Cerebellar cortex (tissue), 1 donor: ENCODE measurements around the gene TOP3B.

Experiments
- DNase-seq: peaks from one replicate; pipeline ENCODE4 v3.0.0-alpha.2; 2015; ENCODE audit warnings: low spot score

Gene TOP3B

DNA sequence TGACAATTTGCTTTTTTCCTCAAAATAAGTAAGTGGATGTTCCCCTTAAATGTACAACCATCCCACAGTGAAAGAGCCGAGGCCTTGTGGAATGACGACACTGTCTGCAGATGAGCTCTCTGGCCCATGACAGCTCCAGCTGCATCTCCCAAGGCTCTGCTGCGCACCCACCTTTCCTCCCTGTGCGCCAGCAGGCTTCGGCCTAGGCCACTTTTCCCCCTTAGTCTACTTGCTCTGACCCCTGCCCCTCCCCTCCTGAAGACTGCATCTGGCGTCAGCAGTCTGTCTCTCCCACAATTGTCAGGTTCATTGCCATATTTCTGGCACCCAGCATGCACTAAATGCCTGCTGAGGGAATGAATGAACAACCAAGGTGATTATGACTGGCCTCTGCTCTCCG lies 2.0 kb downstream of the TOP3B start:
- DNase-seq, result no peak

DNA sequence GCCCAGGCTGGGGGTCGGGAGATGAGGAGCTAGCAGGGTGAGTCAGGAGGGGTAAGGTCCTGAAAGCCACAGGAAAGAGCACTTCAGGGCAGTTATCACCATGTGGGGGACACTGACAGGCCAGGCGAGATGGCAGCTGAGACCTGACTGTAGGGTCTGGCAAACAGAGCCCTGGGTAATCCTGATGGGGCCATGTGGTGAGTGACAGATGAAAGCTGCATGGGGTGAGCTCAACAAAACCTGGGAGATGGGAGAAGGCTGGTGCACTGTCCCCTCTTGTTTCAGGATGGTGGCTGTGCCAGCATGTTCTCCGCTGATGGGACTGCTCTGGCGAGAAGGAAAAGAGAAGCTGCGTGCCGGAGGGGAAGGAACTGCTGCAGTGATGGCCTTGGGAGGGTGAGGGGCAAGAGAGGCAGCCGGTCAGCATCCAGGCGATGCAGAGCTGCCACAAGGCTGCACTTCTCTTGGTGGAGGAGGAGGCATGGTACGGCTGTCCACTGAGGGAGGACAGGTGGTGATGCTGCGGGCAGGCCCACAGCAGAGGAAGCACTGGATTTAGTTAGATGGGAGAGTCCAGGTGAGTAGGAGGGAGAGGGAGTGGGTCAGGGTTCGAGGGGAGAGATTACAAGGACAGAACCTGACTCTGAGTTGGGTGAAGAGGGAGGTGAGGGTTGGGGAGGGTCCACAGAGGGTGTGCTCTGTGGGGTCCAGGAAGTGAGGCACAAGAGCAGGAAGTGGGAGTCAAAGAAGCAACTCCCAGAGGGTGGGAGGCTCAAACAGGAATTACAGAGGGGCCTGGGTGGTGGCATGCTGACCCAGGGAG lies 3.8 kb downstream of the TOP3B start:
- peak; percentile 86 for DNase-seq

GRCh38 chr22:21977814-21978213 lies 4.8 kb downstream of the TOP3B start:
- DNase-seq, result no peak

- DNase-seq, result no peak
Measured at GRCh38 chr22:21975854-21976345, 6.7 kb downstream of the TOP3B start.

- DNase-seq, result no peak
Measured at GRCh38 chr22:21975273-21975672, 7.3 kb downstream of the TOP3B start.

- no peak for DNase-seq
Measured at GRCh38 chr22:21974058-21974649, 8.4 kb downstream of the TOP3B start.

DNA sequence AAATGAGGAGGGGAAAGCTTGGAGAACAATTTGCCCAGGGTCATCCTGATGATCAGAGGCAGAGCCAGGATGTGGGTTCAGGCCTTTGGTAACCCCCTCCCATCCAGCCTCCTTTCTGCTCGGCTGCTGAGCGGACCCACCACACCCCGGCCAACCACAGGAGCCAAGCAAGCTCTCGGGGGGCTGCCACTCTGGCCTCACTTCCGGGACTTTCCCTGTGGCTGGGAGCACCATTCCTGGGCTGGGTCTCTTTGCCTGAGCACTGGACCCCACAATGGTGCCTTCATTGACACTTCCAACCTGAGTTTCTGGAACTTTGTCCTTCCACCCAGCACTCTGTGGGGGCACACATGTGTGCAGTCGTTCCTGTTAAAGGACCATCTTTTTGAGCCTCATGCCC lies 9.8 kb downstream of the TOP3B start:
- no peak for DNase-seq

GRCh38 chr22:21972293-21972779 lies 10.3 kb downstream of the TOP3B start:
- no peak for DNase-seq

DNA sequence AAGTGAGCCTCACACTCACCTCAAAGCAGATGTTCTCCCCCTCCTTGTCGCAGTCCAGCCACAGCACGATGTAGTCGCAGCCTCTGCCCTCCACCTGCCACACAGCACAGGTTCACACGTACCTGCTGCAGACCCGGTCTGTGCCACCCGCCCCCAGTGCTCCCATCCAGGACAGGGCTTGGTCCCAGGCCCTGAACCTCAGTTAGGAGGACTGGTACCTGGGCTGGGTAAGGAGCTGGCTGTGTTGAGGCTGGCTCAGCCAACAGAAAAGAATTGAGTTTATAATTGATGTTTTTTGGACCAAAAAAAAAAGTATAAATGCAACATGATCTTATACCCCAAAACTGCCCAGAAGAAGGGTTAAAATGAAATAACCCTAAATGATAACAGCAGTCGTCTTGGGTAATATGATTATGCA lies 10.7 kb downstream of the TOP3B start:
- DNase-seq, result no peak

GRCh38 chr22:21970800-21971617 lies 11.6 kb downstream of the TOP3B start:
- DNase-seq, result no peak

- no peak for DNase-seq
Measured at GRCh38 chr22:21970037-21970799, 12.4 kb downstream of the TOP3B start.

DNA sequence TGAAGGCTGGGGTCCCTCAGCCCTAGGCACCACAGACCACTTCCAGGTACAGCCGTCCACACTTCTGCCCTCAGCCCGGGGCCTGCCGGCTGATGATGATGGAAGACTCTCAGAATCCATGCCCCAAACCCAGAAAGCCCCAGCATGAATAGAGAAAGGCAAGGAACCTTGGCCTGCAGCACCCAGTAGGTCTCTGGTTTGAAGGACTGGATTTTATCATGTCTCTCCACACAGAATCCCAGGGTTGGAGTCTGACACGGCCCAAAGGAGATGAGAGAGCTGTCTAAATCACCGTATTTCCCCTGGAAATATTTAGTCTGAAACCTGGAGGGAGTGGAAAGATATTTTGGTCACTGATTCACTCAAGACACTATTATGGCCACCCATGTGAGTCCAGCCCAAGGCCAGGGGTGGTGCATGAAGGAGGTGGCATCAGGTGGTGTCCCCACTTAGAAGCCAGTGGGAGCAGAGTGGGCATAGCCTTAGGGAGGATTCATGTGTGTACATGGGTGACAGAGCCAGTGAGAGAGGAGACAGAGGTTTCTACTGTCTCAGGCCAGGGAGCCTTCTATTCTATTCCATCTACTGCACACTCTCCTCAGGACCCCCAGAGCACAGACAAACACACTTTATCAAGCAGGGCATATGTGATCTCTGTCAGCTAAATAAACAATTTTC lies 14.0 kb downstream of the TOP3B start:
- no peak for DNase-seq

DNA sequence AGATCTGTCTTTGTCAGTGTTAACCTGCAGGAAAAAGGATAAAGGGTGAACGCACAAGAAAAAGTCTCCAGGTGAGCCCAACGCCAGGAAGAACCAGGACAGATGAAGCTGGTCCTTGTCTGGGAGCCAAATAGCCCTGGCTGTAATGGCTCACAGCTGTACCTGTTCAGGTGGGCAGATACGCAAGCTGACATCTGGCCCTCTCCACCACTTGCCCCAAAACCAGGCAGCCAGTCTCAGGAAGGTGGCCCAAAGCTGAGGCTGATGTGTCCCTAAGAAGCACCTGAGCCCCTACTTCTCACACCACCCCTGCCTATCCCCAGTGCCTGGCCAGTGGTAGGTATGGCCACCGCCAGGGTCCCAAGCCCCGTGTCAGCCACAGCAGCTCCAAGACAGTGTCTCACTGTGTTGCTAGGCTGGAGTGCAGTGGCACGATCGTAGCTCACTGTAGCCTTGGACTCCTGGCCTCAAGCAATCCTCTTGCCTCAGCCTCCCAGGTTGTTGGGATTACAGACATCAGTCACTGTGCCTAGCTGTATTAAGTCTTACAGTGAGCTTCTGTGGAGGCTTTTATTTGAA lies 14.8 kb downstream of the TOP3B start:
- DNase-seq, result no peak

DNA sequence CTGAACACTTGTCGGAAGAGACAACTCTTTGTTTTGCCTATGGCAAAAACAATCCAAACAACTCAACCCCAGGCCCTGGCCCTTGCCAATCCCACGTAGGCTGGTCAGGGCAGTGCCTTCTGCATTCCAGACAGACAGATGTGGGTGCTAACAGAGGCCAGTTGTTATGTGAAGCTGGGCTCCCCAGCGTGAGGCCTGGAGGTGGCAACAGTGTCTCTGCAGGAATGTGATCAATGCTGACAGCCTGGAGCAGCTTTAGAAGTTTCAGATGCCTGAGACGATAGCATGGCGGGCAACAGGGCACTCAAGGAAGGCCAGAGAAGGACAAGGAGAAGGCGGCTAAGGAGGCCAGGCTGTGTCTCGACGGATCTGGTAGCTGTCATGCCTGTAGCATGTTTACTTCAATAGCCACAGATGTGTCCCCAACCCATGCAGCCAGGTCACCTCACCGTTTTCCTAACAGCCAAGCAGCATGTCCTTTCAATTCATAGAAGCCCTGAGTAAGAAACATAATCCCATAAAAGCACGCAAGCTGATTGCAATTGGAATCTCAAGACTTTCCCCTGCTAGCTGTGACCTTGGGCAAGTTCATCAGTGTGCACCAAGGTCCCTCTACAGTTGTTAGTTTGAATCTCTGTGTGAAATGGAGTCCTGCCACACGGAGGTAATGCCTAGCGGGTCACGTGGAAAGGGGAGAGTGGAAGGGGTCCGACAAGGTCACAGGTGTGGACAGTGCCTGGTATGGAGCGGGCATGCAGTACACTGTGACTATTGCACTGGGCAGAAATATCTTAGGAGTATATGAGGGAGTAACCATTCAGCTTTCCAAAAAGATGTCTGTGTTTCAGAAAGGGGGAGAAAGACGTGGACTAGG lies 15.7 kb downstream of the TOP3B start:
- no peak for DNase-seq

DNA sequence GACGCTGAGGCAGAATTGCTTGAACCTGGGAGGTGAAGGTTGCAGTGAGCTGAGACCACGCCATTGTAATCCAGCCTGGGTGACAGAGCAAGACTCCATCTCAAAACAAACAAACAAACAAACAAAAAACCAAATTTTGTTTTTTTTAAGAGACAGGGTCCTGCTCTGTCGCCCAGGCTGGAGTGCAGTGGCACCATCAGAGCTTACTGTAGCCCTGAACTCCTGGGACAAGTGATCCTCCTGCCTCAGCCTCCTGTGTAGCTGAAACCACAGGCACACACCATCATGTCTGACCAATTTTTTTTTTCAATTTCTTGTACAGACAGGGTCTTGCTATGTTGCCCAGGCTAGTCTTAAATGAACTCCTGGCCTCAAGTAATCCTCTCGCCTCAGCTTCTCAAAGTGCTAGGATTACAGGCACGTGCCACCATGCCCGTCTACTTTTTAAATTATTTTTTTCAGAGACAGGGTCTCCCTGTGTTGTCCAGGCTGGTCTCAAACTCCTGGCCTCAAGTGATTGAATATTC lies 16.8 kb downstream of the TOP3B start:
- no peak for DNase-seq

DNA sequence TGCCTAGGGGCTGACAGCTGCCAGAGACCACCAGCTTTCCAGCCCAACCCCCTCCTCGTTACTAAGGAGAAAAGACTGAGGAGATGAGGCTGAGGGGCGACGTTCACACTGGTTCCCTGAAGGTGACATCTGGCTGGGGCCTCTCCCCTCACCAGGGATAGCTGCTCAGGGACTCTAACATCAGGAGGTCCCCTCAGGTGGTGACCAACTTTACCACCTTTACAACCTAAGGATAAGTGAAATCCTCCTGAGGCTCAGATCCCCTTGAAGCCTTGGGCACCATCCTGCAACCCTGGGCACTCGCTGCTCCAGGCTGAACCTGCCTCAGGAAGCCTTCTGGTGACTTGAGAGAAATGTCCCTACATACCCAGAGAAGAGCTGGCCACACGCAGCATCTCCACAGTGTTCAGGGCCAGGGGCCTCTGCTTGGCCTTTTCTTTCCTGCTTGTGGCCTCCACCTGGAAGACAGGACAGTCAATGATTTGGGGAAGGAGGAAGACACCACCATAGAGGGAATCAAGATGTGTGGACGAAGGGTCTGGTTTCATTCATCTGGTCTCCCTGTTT lies 17.6 kb downstream of the TOP3B start:
- no peak for DNase-seq

DNA sequence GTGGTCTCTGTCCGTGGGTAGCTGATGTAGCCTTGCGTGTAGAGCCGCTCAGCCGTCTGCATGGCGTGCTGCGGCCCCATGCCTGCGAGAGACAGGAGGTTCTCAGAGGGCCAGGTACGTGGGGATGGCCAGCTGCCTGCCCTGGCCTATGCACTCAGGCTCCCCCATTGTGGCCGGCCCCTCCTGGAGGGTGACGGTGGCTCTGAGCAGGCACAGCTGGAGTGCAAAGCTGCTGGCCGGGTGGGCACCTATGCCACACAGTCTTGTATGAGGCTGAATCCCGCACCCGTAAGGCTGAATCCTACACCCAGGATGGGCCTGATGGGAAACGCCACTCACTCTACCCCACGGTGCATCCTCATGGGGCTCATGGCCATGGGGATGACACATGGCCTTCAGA lies 18.4 kb downstream of the TOP3B start:
- no peak for DNase-seq

DNA sequence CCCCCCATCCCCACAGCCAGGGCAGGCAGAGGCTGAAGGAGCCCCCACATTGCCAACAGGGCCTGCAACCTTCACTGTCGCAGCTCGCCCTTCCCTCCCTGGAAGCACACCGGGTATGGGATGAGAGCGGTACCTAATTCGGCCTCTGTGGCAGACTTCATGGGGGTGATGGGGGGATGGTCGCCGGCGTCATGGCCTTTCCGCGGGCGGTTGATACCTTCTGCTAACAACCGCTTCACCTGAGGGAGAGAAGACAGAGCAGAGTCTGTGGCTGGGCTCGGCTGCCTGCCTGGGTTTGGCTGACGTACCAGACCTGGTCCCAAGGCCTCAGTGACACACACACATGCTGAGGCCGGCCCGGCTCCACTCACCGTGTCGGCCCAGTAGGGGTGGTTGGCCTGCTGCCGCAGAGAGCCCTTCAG lies 18.8 kb downstream of the TOP3B start:
- no peak for DNase-seq

DNA sequence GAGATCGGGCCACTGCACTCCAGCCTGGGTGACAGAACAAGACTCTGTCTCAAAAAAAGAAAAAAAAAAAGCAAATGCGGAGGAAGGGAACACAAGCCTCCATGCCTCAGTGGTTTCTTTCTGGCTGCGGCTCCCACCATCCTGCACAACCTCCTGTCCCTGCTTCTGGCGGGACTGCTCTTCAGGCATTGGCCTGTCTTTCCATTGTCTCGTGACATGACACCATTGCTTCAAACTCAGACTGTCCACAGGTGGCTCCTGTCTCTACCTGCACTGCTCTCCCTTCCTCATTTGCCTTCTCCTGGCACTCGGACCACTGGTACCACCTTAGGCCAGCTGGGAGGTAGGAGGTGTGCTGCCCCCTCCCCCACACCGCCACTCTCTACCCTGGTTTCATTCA lies 19.3 kb downstream of the TOP3B start:
- DNase-seq, result no peak
